HG02571 (cell line): Measurements from ENCODE around the gene ERVW-1.
"Not testable (repeated sequence)": the region's sequence is repeated elsewhere in the genome, so short reads cannot be mapped to it uniquely, and the experiment has no call there.

Experiments
- ATAC-seq: cut with Tn5 transposase; IDR thresholded peaks from one replicate; pipeline ENCODE4 v1.9.1; 2021; ENCODE audit warnings: mild to moderate bottlenecking, moderate library complexity; ENCODE audit not compliant: unreplicated experiment

The ERVW-1 gene, protein sequence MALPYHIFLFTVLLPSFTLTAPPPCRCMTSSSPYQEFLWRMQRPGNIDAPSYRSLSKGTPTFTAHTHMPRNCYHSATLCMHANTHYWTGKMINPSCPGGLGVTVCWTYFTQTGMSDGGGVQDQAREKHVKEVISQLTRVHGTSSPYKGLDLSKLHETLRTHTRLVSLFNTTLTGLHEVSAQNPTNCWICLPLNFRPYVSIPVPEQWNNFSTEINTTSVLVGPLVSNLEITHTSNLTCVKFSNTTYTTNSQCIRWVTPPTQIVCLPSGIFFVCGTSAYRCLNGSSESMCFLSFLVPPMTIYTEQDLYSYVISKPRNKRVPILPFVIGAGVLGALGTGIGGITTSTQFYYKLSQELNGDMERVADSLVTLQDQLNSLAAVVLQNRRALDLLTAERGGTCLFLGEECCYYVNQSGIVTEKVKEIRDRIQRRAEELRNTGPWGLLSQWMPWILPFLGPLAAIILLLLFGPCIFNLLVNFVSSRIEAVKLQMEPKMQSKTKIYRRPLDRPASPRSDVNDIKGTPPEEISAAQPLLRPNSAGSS

DNA sequence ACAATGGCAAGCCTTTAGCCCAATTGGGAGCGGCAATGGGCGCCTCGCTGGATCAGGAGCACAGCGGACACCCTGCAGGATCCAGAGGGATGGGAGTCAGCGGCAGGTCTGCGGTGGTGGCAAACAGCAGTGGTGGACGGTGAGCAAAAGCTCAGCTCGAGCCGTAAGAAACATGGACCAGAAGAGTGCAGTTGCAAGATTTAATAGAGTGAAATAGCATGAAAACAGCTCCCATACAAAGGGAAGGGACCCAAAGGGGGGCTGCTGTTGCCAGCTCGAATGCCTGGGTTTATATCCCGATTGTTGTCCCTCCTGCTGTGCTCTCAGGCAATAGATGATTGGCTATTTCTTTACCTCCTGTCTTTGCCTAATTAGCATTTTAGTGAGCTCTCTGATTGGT lies at the start of gene ERVW-1:
Gene ERVW-1 (minus strand): TSS at position 266 of the 400 bp plus-strand sequence. CDS start 7,565 bp downstream, outside the sequence.
- ATAC-seq: not testable (repeated sequence)

DNA sequence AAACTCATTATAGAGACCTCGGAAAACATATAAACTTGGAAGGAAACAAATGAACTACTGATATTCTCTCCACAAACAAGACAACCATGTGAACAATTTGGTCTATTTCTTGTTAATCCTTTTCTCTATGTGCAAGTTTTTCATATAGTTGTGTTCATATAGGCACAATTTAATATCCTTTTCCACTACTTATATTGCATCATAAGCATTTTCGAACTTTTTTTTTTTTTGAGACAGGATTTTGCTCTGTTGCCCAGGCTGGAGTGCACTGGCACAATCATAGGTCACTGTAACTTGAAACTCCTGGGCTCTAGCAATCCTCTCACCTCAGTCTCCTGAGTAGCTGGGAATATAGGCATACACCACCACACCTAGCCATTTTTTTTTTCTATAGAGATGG lies 45.4 kb upstream of the ERVW-1 start:
- ATAC-seq: no peak

DNA sequence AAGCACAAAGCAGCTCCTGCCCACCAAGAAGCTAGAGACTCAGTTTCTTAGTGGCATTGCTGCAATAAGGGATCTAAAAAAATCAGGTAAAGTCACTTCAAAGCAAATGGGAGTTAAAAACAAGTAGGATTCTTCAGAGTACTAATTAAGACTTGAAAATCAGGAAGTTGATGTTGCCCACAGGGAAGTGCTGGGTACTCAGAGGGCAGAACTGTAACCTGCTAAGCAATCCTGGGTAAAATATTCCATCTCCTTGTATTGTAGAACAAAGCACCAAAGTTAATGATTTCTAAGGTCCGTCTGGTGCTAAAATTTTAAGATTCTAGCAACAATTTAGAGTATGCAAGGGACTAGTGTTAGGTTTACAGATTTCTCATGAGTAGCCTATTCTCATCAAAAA lies 42.3 kb upstream of the ERVW-1 start:
- ATAC-seq: no peak

DNA sequence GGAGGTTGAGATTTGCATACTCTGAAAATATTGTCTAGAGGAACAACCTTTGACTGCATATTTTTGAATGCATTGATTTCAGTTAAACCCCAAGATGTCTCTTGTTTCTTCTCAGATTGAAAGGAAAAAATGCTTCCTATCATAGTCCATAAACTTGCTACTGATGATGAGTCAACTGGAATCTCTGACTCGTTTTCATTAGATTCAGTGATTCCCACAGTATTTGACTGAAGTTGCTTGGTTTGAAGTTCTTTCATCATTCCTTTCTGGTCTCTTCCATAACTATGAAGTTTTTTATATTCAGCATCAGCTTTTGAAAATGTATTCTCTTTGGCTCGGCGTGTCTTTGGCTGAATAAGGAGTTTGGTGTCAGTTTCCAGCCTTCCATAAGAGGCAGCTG lies 39.9 kb upstream of the ERVW-1 start:
- ATAC-seq: no peak

DNA sequence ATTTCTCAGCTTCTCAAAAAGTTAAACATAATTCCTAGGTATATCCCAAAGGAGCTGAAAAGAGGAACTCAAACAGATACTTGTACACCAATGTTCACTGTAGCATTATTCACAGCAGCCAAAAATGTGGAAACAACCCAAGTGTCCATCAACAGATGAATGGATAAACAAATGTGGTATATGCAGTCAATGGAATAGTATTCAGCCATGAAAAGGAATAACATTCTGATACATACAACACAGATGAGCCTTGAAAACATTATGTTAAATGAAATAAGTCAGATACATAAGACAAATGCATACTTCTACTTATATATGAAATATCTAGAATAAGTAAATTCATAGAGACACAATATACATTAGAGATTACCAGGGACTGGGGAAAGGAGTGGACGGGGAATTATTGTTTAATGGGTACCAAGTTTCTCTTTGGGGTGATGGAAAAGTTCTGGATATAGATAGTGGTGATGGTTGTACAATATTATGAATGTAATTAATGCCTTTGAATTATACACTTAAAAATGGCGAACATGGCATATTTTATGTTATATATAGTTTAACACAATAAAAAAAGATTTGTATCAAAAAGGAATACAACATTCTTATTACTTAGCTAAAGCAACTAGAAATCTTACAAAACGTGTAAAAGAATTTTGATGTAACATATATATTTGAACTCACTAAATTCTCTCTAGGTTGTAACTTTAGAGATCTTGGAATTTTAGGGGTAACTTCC lies 35.6 kb upstream of the ERVW-1 start:
- no peak for ATAC-seq

DNA sequence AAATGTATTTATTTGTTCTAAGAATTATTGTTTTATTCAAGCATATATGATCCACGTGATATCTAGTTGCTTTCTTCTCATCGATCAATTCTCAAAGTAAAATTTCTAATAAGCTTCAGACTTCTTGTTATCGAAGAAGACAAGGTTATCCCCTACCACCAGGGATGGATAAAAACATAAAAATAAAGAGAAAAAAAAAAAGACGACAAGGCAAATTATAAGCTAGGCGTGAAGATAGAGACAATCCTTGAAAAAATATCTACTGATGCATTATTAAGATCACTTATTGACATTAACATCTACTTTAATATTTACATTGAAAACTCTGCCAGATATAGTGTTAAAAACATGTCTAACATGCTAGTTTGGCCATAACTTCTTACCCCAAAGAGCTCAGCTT lies 31.2 kb upstream of the ERVW-1 start:
- no peak for ATAC-seq

DNA sequence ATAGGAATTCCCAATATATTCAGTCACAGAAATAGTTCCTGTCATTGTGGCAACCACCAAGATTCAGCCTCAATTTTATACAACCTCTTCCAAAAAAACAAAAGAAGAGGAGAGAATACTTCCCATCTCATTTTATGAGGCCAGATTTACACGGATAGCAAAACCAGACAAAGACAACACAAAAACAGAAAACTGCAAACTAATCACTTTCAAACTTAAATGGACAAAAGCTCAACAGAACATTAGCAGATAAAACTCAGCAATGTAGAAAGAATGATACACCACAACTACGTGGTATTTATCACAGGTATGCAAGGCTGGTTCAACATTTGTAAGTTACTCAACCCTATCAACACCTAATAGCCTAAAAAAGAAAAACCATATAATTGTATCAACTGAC lies 28.6 kb upstream of the ERVW-1 start:
- ATAC-seq: no peak

DNA sequence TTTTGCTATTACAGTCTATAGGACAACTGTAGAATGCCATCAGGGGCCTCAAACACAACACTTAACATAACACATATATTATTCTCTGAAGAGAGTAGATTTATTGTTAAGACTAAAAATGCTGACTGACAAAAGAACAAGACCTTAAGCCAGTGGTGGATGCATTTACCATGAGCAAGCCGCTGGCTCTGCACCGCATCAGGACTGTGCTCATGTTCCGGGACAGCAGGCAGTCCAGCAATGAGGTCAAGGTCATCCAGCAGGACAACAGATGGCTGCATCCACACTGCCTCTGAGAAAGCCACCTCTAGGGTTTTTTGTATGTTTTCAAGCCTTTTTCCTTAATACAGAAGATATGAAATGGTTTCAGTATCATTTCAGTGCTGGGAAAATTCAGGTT lies 26.8 kb upstream of the ERVW-1 start:
- ATAC-seq: no peak

DNA sequence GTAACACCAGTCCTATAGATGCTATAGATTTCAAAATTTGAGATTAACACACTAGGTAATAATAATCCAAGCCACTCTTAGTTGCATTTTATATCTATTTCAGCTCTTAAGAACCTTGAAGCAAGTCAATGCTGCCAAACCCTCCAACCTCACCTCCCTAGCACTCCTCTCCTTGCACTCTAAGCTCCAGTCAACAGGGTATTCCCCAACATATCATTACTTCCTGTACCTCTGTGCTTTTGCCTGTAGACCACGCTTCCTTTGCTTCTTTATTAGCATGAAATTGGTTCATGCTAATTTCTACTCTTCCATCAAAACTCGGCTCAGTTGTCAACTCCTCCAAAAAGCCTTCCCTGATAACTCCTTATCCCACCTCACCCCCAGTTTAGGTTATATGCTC lies 26.0 kb upstream of the ERVW-1 start:
- no peak for ATAC-seq

DNA sequence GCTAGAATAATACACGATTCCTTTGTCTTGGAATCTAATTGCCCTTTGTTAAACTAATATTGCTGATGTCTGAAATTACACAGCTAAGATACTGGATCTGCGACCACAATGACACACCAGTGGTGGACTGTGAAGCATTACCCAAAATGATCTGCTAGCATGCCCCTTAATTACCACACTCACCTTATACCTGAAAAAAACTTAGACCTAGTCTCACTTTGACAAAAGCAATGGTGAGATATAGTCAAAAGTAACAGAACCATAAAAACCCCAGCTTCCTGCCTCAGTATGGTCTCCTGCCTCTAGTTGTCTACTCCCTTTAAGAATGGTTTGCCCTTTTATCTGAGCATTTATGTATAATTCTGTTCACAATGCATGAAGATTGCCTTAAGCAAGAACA lies 20.8 kb upstream of the ERVW-1 start:
- ATAC-seq: no peak

DNA sequence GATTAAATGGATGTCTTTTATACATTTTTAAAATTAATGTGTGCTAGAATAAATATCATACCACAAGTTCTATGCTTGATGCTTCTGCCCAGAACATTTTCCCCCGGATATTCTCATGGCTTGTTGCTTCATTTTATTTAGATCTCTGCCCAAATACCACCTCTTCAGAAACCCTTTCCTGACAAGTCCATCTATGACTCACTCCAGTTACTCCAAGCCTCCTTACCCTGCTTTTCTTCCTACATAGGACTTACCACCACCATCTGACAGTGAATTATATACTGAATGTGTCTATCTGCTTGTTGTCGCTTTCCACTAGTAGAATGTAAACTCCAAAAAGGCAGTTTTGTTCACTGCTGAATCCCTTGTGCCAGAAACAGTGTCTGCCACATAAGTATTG lies 19.1 kb upstream of the ERVW-1 start:
- ATAC-seq: no peak

DNA sequence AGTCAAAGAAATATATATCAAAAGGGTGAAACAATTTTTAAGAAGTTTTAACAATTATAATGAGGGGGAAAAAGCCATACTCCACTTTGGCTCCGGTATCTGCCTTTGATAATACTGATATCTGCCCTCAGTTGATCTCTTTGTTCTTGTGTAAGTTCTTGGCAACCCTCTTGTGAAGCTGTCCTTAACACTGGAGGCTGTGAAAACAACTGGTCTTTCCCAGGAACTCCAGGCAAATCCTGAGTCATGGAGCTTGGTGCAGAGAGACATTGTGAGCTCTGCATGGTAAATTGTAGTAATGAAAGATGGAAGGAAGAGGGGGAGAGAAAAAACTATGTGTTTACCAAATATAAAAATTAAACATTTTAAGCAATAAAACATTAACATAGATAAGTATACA lies 11.9 kb upstream of the ERVW-1 start:
- no peak for ATAC-seq

DNA sequence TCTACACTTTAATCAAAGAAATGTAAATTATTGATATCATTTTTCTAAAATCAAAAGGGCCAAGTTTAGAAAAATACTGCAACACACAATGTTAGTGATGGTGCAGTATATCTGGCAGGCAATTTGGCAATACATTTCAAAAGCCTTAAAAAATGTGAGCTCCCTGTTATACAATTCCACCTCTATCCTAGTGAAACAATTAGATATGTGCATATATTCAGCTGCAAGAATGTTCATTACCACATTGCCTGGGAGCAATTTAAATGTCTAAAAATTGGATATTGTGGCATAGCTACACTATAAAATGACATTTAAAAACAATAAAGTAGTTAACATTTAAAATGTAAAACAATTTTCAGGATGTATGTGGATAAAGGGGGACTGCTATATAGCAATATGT lies 10.1 kb upstream of the ERVW-1 start:
- no peak for ATAC-seq

DNA sequence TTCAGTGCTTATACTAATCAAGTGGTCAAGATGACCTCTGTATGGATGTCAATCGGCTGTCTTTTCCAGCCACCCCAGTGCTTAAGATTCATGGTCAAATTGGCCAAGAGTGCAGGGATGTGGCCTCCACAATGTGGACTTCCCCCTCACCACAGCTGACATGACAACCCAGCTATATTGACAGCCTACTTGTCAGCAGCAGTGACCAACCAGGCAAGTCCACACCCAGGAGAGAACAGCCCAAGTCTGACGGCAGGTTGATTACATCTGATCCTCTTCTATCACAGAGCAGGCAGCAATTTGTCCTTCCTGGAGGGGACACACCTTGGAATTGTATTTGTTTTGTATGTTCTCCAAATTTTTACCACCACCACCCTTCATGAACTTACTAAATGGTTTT lies 8.2 kb upstream of the ERVW-1 start:
- ATAC-seq: no peak

DNA sequence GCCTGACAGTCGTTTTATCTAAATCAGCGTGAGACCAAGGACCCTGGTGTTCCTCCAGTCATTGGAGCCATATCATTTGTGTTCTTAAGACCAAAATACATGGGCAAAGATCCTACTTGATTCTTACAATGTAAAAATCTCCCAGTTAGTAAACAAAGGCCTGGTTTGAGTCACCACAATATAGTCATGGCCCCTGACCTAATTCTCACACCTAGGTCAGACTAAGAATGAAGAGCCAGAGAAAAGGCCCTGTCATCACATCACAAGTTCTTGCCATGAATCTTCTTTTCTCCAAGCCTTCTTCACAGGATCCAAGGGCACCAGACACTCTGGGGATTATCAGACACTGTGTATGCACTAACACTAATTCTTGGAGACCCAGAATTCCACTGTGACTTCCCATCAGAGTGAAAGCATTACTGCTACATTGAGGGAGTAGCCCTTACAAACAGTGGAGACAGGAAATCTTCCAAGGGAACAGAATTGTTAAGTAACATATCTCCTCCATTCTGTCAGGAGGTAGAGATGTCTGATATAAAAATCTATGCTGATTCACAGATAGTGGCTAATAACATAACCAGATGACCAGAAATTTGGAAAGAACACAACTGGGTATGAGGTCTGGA lies 7.6 kb upstream of the ERVW-1 start:
- no peak for ATAC-seq

DNA sequence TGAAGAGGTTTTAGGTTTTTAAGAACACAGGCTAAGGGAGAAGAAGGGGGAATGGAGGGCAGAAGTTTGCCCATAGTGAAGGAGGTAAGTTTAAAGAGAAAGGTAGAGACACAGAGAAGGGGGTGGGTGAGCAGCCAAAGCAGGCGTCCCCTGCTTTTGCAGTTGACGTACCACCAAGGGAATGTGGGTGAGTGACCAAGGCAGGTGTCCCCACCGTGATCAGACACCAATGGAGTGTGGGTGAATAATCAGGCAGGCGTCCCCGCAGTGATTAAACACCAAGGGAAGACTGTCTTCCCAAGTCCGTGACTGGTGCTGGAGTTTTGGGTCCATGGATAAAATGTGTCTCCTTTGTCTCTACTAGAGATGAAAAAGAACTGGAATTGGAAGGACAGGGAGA lies 6.5 kb upstream of the ERVW-1 start:
- ATAC-seq: not testable (repeated sequence)

DNA sequence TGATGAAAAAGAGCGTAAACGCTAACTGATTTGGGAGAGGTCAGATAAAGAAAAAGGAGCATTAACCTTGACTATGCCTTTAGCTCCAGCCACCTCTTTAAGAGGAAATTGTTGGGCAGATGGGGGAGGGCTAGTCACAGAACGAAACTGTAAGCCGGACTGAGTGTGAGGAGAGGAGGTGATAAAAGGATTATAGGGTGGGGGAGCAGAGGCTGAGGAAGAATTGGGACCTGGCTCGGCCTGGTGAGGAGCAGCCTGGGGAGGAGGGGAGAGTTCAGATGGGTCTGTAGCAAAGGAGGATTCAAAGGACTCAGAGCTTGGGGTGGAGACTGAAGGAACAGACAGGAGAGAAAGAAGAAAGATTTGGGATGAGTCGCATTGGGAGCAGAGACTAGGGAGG lies 5.9 kb upstream of the ERVW-1 start:
- not testable (repeated sequence) for ATAC-seq

DNA sequence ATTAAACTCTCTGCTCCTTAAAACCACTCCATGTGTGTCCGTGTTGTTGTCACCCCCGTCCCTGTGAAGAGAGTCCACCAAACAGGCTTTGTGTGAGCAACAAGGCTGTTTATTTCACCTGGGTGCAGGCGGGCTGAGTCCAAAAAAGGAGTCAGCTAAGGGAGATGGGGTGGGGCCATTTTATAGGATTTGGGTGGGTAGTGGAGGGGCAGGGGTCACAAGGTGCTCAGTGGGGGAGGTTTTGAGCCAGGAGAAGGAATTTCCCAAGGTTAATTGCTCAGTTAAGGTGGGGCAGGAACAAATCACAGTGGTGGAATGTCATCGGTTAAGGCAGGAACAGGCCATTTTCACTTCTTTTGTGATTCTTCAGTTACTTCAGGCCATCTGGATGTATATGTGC lies 1.4 kb upstream of the ERVW-1 start:
- not testable (repeated sequence) for ATAC-seq

DNA sequence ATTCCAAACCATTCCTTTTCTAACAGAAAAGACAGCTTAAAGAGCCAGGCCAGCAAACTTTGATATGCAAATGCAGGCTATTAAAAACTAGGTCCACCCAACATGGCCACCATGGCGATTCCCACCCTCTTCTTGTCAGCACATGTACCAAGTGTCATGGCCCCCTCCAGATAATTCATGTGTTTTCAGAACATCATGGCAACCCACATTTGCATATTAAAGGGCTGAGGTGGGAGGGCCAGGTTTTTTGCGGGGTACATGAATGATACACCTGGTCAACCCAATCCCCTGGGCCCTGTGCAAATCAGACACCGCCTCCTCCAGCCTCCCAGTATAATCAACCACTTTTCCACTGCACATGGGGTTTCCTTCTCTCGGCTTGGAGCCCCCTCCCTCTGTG lies 965 bp upstream of the ERVW-1 start:
- ATAC-seq: no peak

DNA sequence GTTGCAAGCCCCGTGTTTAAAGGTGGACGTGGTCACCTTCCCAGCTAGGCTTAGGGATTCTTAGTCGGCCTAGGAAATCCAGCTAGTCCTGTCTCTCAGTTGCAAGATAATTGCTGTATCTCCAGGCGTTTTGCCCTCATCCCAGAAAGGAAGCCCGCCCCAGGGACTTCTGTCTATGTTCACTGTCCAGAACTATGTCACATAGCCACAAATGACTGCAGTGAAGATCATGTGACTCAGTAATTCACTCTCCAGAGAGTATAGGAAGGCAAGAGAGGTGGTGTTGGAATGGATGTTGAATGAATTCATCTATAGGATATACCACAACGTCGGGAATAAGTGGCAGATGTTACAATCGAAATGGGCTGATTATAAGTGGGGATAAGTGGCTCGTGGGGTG lies 349 bp upstream of the ERVW-1 start:
- ATAC-seq: no peak

DNA sequence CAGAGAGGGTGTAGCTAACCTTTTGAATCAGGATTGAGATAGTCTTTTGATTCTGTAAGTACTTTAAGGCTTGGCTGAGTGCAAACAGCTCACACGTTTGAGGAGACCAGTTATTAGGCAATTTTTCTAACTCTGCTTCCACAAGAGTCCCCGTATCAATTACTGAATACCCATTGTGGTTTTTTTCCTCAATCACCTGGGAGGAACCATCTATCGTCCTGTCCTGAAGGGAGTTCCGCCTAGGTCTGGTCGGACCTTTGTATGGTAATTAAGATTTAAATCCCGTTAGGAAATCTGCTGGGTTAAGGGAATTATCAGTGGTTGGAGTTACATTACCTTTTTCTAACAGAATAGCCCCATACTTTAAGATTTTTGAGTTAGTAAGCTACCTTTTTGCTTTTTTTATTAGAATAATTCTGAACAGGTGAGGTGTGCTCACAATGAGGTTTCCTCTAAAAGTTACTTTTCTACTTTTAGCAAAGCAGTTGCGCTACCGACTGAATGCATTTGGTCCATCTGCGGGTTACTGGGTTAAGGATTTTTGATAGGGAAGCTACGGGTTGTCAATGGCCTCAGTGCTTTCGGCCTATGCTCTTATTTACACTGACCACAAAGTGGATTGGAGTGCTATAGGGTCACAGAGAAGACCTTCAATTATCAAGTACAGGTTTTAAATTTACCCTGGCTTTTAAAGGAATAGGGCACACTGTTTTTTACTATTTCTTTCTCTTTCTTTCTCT lies 1.7 kb downstream of the ERVW-1 start:
- ATAC-seq: not testable (repeated sequence)
